HG03108 (cell line): ENCODE measurements around the gene CBLB.
"Not testable (repeated sequence)": the region's sequence is repeated elsewhere in the genome, so short reads cannot be mapped to it uniquely, and the experiment has no call there.

Source experiments
- ATAC-seq: cut with Tn5 transposase; IDR thresholded peaks from one replicate; pipeline ENCODE4 v1.9.1; 2021; ENCODE audit warnings: moderate library complexity; ENCODE audit not compliant: unreplicated experiment

The CBLB gene

DNA sequence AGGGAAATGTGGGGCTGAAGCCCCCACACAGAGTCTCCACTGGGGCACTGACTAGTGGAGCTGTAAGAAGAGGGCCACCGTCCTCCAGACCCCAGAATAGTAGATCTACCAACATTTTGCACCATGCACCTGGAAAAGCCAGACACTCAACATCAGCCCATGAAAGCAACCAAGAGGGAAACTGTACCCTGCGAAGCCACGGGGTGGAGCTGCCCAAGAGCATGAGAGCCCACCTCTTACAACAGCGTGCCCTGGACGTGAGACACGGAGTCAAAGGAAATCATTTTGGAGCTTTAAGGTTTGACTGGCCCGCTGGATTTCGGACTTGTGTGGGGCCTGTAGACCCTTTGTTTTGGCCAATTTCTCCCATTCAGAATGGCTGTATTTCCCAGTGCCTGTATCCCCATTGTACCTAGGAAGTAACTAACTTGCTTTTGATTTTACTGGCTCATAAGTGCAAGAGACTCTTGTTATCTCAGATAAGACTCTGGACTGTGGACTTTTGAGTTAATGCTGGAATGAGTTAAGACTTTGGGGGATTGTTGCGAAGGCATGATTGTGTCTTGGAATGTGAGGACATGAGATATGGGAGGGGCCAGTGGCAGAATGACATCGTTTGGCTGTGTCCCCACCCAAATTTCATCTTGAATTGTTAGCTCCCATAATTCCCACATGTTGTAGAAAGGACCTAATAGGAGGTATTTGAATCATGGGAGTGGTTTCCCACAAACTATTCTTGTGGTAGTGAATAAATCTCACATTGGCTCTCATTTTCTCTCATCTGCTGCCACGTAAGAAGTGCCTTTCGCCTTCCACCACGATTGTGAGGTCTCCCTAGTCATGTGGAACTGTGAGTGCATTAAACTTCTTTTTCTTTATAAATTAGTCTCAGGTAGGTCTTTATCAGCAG, 105.8 kb downstream of the CBLB start:
- ATAC-seq: no peak

DNA sequence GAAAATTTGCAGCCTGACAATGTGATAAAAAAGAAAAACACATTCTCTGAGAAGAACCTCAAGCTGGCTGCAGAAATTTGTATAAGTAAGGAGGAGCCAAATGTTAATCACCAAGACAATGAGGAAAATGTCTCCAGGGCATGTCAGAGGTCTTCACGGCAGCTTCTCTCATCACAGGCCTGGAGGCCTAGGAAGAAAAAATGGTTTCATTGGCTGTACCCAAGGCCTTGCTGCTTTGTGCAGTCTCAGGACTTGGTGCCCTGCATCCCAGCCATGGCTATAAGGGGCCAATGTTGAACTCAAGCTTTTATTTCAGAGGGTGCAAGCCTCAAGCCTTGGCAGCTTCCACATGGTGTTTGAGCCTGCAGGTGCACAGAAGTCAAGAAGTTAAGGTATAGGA, 106.6 kb downstream of the CBLB start:
- ATAC-seq: not testable (repeated sequence)

- no peak for ATAC-seq
These were observed 109.3 kb downstream of the CBLB start for GRCh38 chr3:105759442-105760078.

DNA sequence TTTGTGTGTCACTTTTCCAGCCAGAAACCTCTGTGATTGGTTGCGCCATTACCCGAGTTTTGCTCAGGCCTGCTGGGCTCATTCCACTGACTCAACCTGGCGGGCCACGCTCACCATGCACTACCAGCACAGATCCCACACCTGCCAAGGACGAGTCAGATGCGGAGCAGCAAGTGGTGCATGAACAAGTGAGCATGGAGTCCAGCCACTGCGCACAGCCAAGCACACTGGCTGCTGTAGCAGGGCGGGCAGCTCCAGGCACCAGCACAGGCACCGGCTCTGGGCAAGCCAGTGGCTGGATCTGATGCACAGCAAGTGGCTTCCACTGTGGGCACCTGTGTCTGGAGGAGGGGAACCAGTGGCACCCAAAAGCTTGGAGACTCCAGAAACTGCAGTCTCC, 110.4 kb downstream of the CBLB start:
- no peak for ATAC-seq

- ATAC-seq: no peak
These were observed 113.5 kb downstream of the CBLB start for GRCh38 chr3:105755121-105755886.

DNA sequence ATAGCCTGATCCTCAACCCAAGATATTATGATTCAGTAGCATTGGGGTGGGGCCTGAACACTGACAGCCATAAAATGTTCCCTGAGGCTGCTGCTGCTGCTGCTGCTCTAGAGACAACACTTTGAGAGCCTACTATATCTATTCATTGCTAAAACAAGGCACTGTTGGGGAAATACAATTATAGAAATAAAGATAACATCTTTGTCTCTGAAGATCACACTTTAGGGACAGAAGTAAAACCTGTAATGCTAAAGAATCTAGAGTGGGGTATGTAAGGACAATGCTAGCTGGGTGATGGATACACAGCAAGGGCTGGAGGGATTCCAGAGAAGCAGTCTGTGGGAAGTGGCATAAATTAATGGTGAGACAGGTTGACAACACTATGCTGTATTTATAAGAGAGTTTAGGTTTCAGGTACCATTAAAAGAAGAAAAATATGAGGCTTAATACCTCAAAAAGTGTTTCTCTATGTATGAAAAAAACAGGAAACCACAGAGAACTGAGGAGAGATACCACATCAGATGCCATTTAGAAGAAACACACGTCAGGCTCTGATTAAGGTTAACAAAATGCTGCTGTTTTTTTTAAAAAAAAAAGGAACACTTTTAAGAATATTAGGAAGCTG, 115.9 kb downstream of the CBLB start:
- no peak for ATAC-seq

GRCh38 chr3:105747696-105748095, 121.1 kb downstream of the CBLB start:
- no peak for ATAC-seq

DNA sequence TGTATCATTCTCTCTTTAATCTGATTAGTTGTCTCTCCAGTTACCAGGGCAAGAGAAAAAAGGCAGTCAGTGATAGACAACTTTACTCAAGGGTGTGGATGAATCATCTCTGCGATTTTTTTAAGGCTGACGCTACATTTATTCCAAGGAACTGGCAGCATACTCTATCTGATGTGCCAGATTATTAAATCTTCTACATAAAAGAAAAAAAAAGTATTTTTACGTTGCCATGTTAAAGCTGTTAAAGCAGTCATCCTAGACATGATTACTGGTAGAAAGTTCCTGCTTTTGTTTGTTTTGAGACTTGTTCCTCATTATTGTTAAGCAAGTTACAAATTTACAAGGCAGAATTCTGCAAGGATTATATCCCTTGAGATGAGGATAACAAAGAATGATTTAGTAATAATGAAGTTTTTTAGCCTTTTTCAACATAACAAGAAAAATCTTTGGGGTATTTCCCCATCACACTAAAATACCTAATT, 121.7 kb downstream of the CBLB start:
- no peak for ATAC-seq

DNA sequence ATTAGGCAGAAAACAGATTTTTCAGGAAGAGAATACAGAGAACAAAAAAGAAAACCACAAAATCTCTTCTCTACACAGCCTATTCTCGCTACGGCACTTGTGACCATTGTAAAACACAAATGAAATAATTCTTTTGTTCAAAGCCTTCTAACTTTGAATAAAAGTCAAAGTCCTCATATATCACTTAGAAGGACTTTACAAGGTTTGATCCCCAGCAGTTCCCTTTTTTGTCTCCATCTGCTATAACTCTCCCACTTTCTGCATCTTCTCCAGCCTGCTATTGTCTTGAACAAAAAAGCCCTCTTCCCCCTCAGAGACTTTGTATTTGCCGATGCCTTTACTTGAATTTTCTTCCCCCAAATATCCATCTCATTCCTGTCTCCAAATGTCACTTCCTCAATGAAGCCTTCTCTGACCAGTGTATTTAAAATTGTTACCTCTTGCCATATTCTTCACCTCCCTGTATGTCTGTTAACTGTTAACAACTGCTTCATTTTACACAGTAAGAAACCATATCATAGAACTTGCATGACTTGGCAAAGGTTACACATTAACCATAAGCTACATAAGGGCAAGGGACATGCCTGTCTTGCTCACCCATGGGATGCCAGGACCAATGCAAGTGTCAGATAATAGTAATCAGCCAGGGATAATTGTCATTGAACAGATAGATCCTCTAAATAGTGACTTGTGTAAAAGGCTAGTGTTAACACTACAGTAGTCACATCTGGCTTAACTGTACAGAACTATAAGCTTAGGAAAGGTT, 122.4 kb downstream of the CBLB start:
- ATAC-seq: peak; percentile 93

GRCh38 chr3:105745046-105745445, 123.8 kb downstream of the CBLB start:
- ATAC-seq: no peak

DNA sequence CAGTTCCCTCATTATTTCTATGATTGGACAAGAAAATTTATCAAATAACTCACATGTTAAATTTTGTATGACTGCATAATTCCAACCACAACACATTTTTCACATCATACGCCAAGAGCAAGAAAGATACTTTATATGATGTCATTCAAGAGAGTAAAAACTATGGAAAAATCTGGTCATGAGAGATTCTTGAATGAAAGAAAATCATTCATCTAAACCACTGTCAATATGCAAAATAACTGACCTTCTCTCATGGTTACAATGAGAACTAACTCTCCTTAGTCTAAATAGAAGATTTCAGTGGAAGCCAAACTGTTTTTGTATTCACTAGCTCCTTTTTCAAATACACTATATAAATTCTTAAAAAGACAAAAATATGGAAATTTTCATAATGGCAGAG, 124.6 kb downstream of the CBLB start:
- no peak for ATAC-seq

- ATAC-seq: no peak
These were observed 135.5 kb downstream of the CBLB start for GRCh38 chr3:105733356-105733755.

DNA sequence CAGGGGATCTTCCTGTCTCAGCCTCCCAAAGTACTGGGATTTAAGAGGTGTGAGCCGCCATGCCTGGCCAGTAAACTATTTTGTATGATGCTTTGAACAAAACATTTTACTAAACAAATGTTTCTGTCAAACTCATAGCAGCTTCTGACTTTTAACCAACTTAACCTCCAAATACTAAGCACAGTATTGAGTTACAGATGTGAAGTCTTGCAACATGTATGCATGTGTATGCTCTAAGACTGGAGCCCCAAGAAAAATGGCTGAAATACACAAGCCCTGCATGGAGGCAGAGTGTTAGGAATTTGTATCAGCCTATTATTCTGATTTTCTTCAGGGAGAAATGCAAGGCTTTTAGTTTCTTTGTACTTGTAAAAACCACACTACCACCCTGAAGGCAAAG, 137.1 kb downstream of the CBLB start:
- ATAC-seq: no peak

GRCh38 chr3:105730801-105731354, 137.9 kb downstream of the CBLB start:
- no peak for ATAC-seq

DNA sequence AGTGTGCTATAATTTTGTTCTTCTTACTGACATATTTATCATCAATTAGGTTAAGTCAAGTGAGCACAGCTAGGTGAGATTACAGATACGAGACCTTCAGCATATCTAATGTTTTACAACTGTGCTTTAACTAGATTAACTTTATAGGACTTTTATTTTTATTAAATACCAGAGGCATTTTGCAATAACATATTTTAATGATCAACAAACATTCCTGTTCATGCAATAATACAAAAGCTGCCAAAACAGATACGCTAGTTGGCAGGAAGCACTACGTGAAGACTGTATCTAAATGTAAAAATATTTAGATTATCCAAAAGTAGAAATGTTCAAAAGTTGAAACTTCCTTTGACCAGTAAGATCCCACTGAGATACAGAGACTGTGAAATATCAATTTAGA, 139.1 kb downstream of the CBLB start:
- ATAC-seq: no peak

- no peak for ATAC-seq
These were observed 140.0 kb downstream of the CBLB start for GRCh38 chr3:105728771-105729312.

DNA sequence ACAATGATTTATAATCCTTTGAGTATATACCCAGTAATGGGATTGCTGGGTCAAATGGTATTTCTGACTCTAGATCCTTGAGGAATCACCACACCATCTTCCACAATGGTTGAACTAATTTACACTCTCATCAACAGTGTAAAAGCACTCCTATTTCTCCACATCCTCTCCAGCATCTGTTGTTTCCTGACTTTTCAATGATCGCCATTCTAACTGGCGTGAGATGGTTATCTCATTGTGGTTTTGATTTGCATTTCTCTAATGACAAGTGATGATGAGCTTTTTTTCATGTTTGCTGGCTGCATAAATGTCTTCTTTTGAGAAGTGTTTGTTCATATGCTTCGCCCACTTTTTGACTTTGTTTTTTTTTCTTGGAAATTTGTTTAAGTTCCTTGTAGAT, 141.8 kb downstream of the CBLB start:
- ATAC-seq: not testable (repeated sequence)

- peak; percentile 100 for ATAC-seq
These were observed 145.8 kb downstream of the CBLB start for GRCh38 chr3:105722943-105723556.

DNA sequence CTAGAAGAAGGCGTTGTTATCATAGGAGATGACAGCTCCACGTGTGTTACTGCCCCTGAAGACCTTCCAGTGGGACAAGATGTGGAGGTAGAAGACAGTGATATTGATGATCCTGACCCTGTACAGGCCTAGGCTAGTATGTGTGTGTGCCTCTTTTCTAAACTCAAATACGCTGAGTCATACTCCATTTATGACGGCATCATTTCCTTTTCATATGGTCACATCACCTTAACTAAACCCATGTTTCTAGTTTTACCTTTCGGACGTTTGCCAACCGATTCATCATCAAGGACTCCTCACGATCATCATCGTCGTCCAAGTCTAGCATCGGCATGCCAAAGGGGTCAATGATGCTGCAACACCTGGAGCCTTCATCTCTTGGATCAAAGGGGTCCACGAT, 149.0 kb downstream of the CBLB start:
- no peak for ATAC-seq
